GM18951 (cell line): Measurements from ENCODE around the gene FHIT.

ENCODE experiments used
- POLR2A ChIP-seq: IDR thresholded peaks from 4 replicates; pipeline ENCODE4 v1.6.1; 2011; ENCODE audit warnings: mild to moderate bottlenecking; ENCODE audit not compliant: insufficient read length, insufficient read depth; ENCODE audit errors: extremely low read depth
- in situ Hi-C: fragments of 300-500 bp; cut with MboI; formaldehyde crosslinking; loops from one replicate; pipeline ENCODE4 v1.12.0; 2022; ENCODE audit warnings: low sequenced_read_pairs, mixed read lengths, inconsistent platforms; ENCODE audit not compliant: unreplicated experiment

The FHIT gene

DNA sequence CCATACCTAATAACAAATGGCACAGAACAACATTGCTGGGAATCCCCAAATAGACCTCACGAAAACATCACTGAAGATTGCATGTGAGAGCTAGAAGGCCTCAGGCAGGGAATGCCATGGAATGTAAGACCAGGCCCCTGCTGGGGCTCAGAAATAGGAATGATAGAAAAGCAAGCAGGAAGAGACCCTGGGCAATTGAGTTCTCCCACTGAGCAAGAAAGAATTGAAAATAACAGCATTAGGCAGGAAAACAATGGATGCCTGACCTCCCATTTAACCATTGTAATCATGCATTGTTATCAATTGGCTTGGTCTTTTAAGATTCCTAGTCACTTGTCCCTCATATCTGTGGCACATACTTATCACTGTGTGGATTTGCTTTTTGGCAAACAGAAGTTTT, 581.6 kb downstream of the FHIT start:
- in situ Hi-C loops, result no loop called here
- TF ChIP-seq POLR2A, result no peak

DNA sequence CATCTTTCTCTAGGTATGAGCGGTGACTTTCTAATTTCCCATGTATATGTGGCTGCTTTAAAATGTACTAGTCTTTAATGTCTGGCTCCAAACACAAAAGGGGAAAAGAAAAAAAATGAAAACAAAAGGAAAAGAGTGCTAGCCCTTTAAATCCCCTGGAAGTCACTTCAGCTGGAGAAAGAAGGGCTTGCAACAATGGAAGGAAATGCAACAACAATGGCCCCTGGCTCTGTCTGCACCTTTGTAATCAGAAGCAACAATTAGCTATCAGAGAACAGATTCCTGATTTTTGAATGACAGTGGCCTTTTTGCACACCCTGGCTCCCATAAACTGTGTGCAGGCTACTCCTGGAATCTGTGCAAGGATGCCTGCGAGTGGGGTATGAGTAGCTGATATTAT, 591.2 kb downstream of the FHIT start:
- TF ChIP-seq POLR2A, result no peak
- in situ Hi-C loops, result no loop called here

- in situ Hi-C loops, result no loop called here
- TF ChIP-seq POLR2A, result no peak
These were observed 592.2 kb downstream of the FHIT start for GRCh38 chr3:60659098-60659497.

- in situ Hi-C loops, result no loop called here
- TF ChIP-seq POLR2A, result no peak
These were observed 593.3 kb downstream of the FHIT start for GRCh38 chr3:60657972-60658371.

GRCh38 chr3:60652829-60653228, 598.4 kb downstream of the FHIT start:
- no peak for TF ChIP-seq POLR2A
- in situ Hi-C loops, result no loop called here

DNA sequence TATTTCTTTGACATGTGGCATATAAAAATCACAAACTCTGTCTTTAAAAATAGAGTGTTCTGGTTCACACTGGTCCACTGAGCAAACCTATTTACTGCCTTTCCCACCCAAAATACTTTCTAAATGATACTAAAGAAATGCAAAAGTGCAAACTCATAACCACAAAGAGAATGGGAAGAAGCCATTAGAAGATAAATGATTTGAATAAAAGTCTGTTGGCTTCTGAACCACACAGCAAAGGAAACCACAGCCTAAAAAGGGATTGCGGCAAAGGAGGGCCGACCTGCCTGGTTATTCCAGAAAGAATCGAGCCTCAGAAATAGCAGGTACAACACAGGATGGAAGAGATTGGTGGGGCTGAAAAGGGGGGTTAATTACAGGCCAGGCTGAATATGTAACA, 599.5 kb downstream of the FHIT start:
- TF ChIP-seq POLR2A, result no peak
- in situ Hi-C loops, result no loop called here

DNA sequence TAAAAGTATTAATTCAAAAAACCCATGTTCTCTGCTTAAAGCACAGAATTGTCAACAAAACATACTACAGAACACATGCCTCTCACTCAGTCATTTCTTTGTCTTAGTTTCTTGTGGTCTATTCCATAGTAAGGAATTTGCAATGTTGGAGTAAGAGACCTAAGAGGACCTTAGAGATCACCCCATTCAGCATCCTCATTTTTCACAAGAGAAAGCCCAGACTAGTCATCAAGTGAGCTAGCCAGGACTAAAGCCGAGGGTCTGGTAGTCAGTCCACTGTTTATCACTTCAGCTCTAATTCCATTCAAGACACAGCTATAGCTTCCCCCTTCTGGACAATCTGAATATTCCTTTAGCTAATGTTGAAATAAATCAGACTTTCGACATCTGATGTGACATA, 601.1 kb downstream of the FHIT start:
- in situ Hi-C loops, result no loop called here
- no peak for TF ChIP-seq POLR2A

- TF ChIP-seq POLR2A, result no peak
- in situ Hi-C loops, result no loop called here
These were observed 605.5 kb downstream of the FHIT start for GRCh38 chr3:60645801-60646200.

GRCh38 chr3:60643831-60644230, 607.4 kb downstream of the FHIT start:
- TF ChIP-seq POLR2A, result no peak
- in situ Hi-C loops, result no loop called here

- in situ Hi-C loops, result no loop called here
- TF ChIP-seq POLR2A, result no peak
These were observed 609.9 kb downstream of the FHIT start for GRCh38 chr3:60641354-60641753.

DNA sequence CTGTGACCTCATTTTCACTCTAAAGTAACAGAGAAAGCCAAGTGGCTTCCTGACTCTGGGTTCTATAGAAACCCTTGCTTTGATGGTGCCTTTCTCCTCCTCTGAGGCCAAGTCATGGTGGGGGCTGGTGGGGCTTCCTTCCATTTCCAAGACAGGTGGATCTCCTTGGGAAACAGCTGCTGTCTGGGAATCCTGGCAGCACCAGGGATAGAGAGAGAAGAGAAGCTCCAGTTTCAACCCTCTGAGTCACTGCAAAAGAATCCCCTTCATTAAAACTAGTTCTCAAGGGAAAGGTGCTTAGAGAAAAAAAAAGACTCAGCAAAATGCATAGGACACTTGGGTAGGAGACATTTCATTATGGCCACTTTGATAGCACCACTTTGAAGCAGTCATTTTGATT, 614.4 kb downstream of the FHIT start:
- in situ Hi-C loops, result no loop called here

GRCh38 chr3:60633644-60634043, 617.6 kb downstream of the FHIT start:
- in situ Hi-C loops, result no loop called here
- no peak for TF ChIP-seq POLR2A

More for the DNA sequence above, 614.4 kb downstream of the FHIT start:
- no peak for TF ChIP-seq POLR2A

DNA sequence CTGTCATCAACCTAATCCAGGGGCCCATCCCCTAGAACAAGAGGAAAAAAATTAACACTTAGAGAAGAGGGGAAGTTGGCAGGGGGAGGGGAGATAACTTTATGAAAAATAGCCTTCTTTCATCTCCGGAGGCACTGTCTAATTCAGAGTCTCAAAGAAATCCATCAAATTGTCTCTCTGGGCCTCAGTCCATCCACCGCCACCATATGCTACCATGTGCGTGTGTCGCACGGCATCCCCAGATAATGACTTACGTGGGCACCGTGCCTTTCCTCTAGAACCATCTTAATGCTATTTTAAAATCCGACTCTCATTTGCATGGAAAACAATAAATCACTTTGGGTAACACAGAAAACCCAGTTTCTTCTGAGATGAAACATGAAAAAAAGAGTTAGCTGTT, 619.7 kb downstream of the FHIT start:
- no peak for TF ChIP-seq POLR2A
- in situ Hi-C loops, result no loop called here

- no peak for TF ChIP-seq POLR2A
- in situ Hi-C loops, result no loop called here
These were observed 620.3 kb downstream of the FHIT start for GRCh38 chr3:60630953-60631352.

- in situ Hi-C loops, result no loop called here
- no peak for TF ChIP-seq POLR2A
These were observed 621.4 kb downstream of the FHIT start for GRCh38 chr3:60629816-60630215.

DNA sequence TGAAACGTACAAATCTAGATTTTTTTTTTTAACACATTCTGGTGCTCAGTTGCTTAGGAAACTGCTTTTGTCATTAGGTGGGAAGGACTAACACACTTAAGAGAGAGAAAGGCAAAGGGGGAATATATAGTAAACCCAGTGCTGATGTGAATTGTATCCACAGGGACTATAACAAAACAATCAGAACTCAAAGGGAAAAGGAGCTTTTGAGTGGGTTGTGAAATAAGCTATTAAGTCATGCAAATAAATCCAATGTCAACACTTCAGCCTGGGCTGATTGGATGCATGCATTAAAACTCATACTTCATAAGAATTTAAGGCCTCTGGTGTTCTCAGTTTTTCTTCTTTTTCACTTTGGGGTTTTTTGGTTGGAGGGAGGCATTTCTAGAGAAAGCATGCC, 628.9 kb downstream of the FHIT start:
- no peak for TF ChIP-seq POLR2A
- in situ Hi-C loops, result no loop called here

- no peak for TF ChIP-seq POLR2A
- in situ Hi-C loops, result no loop called here
These were observed 634.1 kb downstream of the FHIT start for GRCh38 chr3:60617188-60617587.
